Ascending aorta (tissue), 2 donors: Measurements from ENCODE around the gene GIT2. TPM values are rescaled to one million over a fixed set of nuclear protein-coding genes. Genes with fewer than 3 reads are reported as not detected.

ENCODE experiments used
- DNase-seq, 2 donors: peaks; one replicate each; pipeline ENCODE4 v3.0.0-alpha.2; 2019; ENCODE audit warnings: low spot score in 2 of 2
- H3K27ac ChIP-seq, 2 donors: fragments of 200-600 bp; sonication (generic); one replicate each; pipeline ENCODE4 v1.5.1; 2016 to 2017; ENCODE audit warnings: mild to moderate bottlenecking in 1 of 2
- H3K27me3 ChIP-seq: fragments of 200-600 bp; sonication (generic); one replicate; pipeline ENCODE4 v1.5.1; 2017
- H3K36me3 ChIP-seq, 2 donors: fragments of 200-600 bp; sonication (generic); one replicate each; pipeline ENCODE4 v1.5.1; 2016
- H3K4me1 ChIP-seq, 2 donors: fragments of 200-600 bp; sonication (generic); one replicate each; pipeline ENCODE4 v1.5.1; 2016 to 2017; ENCODE audit warnings: mild to moderate bottlenecking in 1 of 2
- H3K4me3 ChIP-seq, 2 donors: fragments of 200-600 bp; sonication (generic); one replicate each; pipeline ENCODE4 v1.5.1; 2016 to 2017; ENCODE audit warnings: mild to moderate bottlenecking in 1 of 2
- H3K9me3 ChIP-seq, 2 donors: fragments of 200-600 bp; sonication (generic); one replicate each; pipeline ENCODE4 v1.5.1; 2016
- intact Hi-C: fragments of 100-400 bp; cut with DNase I; formaldehyde crosslinking; loops from one replicate; pipeline ENCODE4 v1.15.1; 2023
- total RNA-seq: library from RNA; depleted of rRNA; stranded (reverse); fragments of >200 nt; gene quantifications from one replicate; pipeline ENCODE4 v1.1.0, GENCODE V29; 2016
- TF ChIP-seq, protein P1 (sequence below), 3 experiments: fragments of 200-600 bp in 2 of 3; fragments of 450-650 bp in 1 of 3; sonication (generic) in 2 of 3; IDR thresholded peaks; one replicate each; pipeline ENCODE4 v1.5.1; 2016 to 2019; ENCODE audit warnings: antibody characterized with exemption in 3 of 3, mild to moderate bottlenecking in 1 of 3, moderate library complexity in 1 of 3

GIT2 gene
- total RNA-seq, 1 donor from 2014 or later: 44.9 TPM

DNA sequence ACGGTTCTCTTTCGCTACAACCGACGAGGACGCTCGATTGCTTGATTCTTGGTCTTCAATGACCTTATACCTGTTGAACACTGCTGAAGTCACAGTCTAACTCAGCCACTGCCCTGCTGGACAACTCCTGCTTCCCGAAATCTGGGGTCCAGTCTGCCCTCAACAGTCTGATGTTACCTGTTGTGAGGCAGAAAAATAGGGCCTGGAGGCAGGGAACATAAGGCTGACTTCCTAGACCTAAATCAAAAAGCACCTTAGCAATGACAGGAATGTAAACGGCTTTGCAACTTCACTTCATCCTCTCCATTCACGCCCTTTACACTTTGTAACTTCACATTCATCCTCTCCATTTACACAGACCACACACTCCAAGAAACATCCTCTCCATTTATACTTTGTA lies 115.2 kb downstream of the GIT2 start:
- peak overlapping the region in 1 of 2 donors; percentile 57 for H3K27ac ChIP-seq
- no peak for DNase-seq
- peaks cover 12 to 19% of the 10 kb centered on the region in 2 donors for H3K4me1 ChIP-seq
- TF ChIP-seq, protein P1, sequence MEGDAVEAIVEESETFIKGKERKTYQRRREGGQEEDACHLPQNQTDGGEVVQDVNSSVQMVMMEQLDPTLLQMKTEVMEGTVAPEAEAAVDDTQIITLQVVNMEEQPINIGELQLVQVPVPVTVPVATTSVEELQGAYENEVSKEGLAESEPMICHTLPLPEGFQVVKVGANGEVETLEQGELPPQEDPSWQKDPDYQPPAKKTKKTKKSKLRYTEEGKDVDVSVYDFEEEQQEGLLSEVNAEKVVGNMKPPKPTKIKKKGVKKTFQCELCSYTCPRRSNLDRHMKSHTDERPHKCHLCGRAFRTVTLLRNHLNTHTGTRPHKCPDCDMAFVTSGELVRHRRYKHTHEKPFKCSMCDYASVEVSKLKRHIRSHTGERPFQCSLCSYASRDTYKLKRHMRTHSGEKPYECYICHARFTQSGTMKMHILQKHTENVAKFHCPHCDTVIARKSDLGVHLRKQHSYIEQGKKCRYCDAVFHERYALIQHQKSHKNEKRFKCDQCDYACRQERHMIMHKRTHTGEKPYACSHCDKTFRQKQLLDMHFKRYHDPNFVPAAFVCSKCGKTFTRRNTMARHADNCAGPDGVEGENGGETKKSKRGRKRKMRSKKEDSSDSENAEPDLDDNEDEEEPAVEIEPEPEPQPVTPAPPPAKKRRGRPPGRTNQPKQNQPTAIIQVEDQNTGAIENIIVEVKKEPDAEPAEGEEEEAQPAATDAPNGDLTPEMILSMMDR (IDR thresholded peaks at IDR 0.05): no peak
- H3K9me3 ChIP-seq: no peaks in the 10 kb centered on the region
- H3K4me3 ChIP-seq: peak overlapping the region; percentile 75 to 96
- intact Hi-C loops: loop anchor here (1.0 to 2.0 kb wide), 6 partner anchors 28 to 308 kb away; partner anchors contain the start of genes FAM222A, MMAB and MVK
- no peaks in the 10 kb centered on the region for H3K36me3 ChIP-seq
- H3K27me3 ChIP-seq: no peaks in the 10 kb centered on the region

DNA sequence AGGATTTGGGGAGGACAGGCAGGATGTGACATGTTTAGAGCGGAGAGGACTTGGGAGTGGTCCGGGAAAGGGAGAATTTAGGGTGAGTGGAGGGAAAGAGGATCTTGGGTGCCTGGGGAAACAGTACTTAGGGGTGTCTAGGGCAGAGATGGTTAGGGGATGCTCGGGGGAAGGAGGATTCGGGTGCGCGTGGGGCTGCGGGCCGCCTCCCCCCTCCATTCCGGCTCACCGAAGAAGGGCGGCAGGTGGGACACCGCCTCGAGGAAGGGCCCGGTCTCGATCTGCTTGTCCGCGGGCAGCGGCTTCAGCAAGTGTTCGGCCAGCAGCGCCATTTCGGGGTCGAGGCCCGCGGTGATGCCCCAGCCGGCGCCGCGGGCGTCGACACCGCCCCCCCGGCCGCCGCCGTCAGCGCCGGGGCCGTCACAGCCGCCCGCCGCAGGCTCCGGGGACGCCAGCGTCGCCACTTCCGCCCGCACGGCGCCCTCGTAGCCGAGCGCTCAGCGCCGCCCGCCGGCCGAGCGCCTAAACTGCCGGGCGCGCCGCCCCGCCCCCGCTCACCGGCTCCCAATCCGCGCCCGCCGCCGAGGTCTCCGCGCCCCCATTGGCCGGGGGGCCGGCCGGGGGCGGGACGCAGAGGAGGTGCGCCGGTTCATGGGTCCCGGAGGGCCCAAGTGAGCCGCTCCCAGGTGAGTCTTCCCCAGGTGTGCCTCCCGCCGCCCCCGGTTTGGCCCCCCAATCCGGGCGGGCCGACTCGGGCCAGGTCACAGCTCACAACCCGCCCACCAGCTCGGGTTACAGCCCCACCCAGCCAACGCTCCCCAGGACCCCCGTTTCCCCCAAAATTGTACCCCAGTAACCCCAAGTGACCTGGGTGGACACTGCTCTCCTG lies 115.9 kb downstream of the GIT2 start, which contains the start of gene GLTP:
GLTP (minus strand) TSS at position 499 of the 889 bp plus-strand sequence; CDS start at position 332, 167 bp downstream.
- TF ChIP-seq, protein P1 (IDR thresholded peaks at IDR 0.05): peak in 2 of 3 experiments; percentile 19 to 97
- Histone ChIP-seq H3K27ac (peak within 1 kb of the TSS; percentile 59 to 65), H3K4me1 (peaks cover 12 to 19% of the 10 kb centered on the region in 2 donors), H3K27me3 (no peaks in the 10 kb centered on the region), H3K9me3 (no peaks in the 10 kb centered on the region), H3K36me3 (no peaks in the 10 kb centered on the region), H3K4me3 (peak within 1 kb of the TSS; percentile 75 to 96)
- intact Hi-C loops: loop anchor here (1.0 to 2.0 kb wide), 5 partner anchors 27 to 307 kb away; partner anchors contain the start of genes FAM222A, MMAB and MVK
- peak; percentile 39 to 91 for DNase-seq

Other genes with a start within 250 kb of the GIT2 start
- gene TRPV4, start 163.0 kb downstream of the GIT2 start, total RNA-seq: not detected
- 105 TPM for gene GLTP, start 115.8 kb downstream of the GIT2 start, total RNA-seq
- gene TCHP, start 96.1 kb downstream of the GIT2 start, total RNA-seq: 4.2 TPM
- gene ANKRD13A, start 3.1 kb upstream of the GIT2 start, total RNA-seq: 199 TPM
- gene C12orf76, start 52.2 kb upstream of the GIT2 start, total RNA-seq: 0.96 TPM
- 12.0 TPM for gene IFT81, start 128.0 kb upstream of the GIT2 start, total RNA-seq